ENCODE results near the gene ITM2C.

- no peak for TF ChIP-seq CTCF (IDR thresholded peaks at IDR 0.05; ENCODE audit: low read depth, low read length, poor library complexity, severe bottlenecking)
- no peak for TF ChIP-seq EZH2phosphoT487 (IDR thresholded peaks at IDR 0.05; ENCODE audit: borderline replicate concordance, low read length)
Observed at GRCh38 chr2:230907361-230908091, 42.8 kb downstream of the ITM2C start.
